DOHH2 (cell line): Measurements from ENCODE around the gene TTC32.

Experiments
- EZH2phosphoT487 ChIP-seq: fragments of 200-600 bp; sonication (generic); IDR thresholded peaks from 2 replicates; pipeline ENCODE4 v1.6.1; 2017; ENCODE audit warnings: borderline replicate concordance, mild to moderate bottlenecking, antibody characterized with exemption, low read length, moderate library complexity, mixed read lengths
- TF ChIP-seq, protein P1 (sequence below): fragments of 200-600 bp; sonication (generic); IDR thresholded peaks from one replicate; pipeline ENCODE4 v1.5.1; 2014; ENCODE audit warnings: antibody characterized with exemption, mild to moderate bottlenecking, low read depth, low read length; ENCODE audit not compliant: poor library complexity, severe bottlenecking

GRCh38 chr2:19857806-19858205, 44.0 kb downstream of the TTC32 start:
- TF ChIP-seq, protein P1, sequence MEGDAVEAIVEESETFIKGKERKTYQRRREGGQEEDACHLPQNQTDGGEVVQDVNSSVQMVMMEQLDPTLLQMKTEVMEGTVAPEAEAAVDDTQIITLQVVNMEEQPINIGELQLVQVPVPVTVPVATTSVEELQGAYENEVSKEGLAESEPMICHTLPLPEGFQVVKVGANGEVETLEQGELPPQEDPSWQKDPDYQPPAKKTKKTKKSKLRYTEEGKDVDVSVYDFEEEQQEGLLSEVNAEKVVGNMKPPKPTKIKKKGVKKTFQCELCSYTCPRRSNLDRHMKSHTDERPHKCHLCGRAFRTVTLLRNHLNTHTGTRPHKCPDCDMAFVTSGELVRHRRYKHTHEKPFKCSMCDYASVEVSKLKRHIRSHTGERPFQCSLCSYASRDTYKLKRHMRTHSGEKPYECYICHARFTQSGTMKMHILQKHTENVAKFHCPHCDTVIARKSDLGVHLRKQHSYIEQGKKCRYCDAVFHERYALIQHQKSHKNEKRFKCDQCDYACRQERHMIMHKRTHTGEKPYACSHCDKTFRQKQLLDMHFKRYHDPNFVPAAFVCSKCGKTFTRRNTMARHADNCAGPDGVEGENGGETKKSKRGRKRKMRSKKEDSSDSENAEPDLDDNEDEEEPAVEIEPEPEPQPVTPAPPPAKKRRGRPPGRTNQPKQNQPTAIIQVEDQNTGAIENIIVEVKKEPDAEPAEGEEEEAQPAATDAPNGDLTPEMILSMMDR = no peak
- no peak for TF ChIP-seq EZH2phosphoT487
